B cell (primary cell): Measurements from ENCODE around the gene SSC5D. TPM values are rescaled to one million over a fixed set of nuclear protein-coding genes. Genes with fewer than 3 reads are reported as not detected.

Experiments
- ATAC-seq: fragments of 200-7000 bp; cut with Tn5 transposase; one replicate; pipeline ENCODE4 v1.10.0; 2021; ENCODE audit warnings: low read depth, mild to moderate bottlenecking, moderate number of reproducible peaks, moderate library complexity
- CTCF ChIA-PET: fragments of 350-600 bp; sonication (Branson Sonifier 250); formaldehyde crosslinking; loops from one replicate; lab custom pipeline; 2021; ENCODE audit warnings: antibody characterized with exemption, inconsistent platforms; lab: Charles Lee
- POLR2A ChIA-PET: fragments of 350-600 bp; sonication (Branson Sonifier 250); formaldehyde crosslinking; loops from one replicate; lab custom pipeline; 2021; ENCODE audit warnings: antibody characterized with exemption; lab: Charles Lee
- DNase-seq: peaks from one replicate; pipeline ENCODE4 v3.0.0; 2013
- H2AFZ ChIP-seq: 2 replicates; pipeline ENCODE4 v1.6.1; 2012; ENCODE audit warnings: mild to moderate bottlenecking, low read depth, low read length; ENCODE audit not compliant: insufficient read depth, poor library complexity, severe bottlenecking
- H3K27ac ChIP-seq, 2 donors: 1 replicate in 1 of 2; 2 replicates in 1 of 2; pipeline ENCODE4 v1.5.1; 2012 to 2013; ENCODE audit warnings: low read length in 2 of 2, mild to moderate bottlenecking in 2 of 2, moderate library complexity in 1 of 2
- H3K27me3 ChIP-seq, 4 experiments: fragments of 200-600 bp in 1 of 4; sonication (generic) in 1 of 4; replicated peaks in 1 of 4; 1 replicate in 2 of 4; 2 replicates in 2 of 4; pipeline versions ENCODE4 v1.6.1 to v1.7.0; 2013 to 2016; ENCODE audit warnings: low read length in 3 of 4, mild to moderate bottlenecking in 2 of 4, mixed read lengths in 1 of 4, moderate library complexity in 1 of 4; ENCODE audit not compliant: insufficient read depth in 4 of 4, control insufficient read depth in 3 of 4; ENCODE audit errors: control extremely low read depth in 1 of 4
- H3K36me3 ChIP-seq, 2 experiments: replicated peaks in 1 of 2; 1 replicate in 1 of 2; 2 replicates in 1 of 2; pipeline versions ENCODE4 v1.6.1 to v1.7.1; 2013; ENCODE audit warnings: low read length in 1 of 2; ENCODE audit not compliant: insufficient read depth in 2 of 2, control insufficient read depth in 1 of 2; ENCODE audit errors: control extremely low read depth in 1 of 2, extremely low read depth in 1 of 2
- H3K4me1 ChIP-seq, 2 donors: fragments of 200-600 bp in 1 of 2; sonication (generic) in 1 of 2; 1 replicate in 1 of 2; 2 replicates in 1 of 2; pipeline versions ENCODE4 v1.5.1 to v1.6.1; 2013 to 2017; ENCODE audit warnings: low read length in 2 of 2; ENCODE audit not compliant: control insufficient read depth in 2 of 2, insufficient read depth in 2 of 2
- H3K4me2 ChIP-seq: replicated peaks from 2 replicates; pipeline ENCODE3; 2012; ENCODE audit warnings: mild to moderate bottlenecking, low read depth, low read length; ENCODE audit not compliant: poor library complexity, severe bottlenecking
- H3K4me3 ChIP-seq, 5 experiments: fragments of 200-600 bp in 1 of 5; sonication (generic) in 1 of 5; 1 replicate in 3 of 5; 2 replicates in 2 of 5; pipeline versions ENCODE4 v1.5.1 to v1.7.0; 2011 to 2016; ENCODE audit warnings: low read length in 4 of 5, mild to moderate bottlenecking in 4 of 5, low read depth in 2 of 5, control low read depth in 1 of 5, moderate library complexity in 1 of 5; ENCODE audit not compliant: insufficient read depth in 1 of 5; ENCODE audit errors: control extremely low read depth in 1 of 5, extremely low read depth in 1 of 5
- H3K79me2 ChIP-seq: fragments of 200-600 bp; sonication (generic); one replicate; pipeline ENCODE4 v1.6.0; 2016; ENCODE audit warnings: low read length; ENCODE audit not compliant: control insufficient read depth, insufficient read depth
- H3K9ac ChIP-seq: fragments of 200-600 bp; sonication (generic); 2 replicates; pipeline ENCODE4 v1.6.1; 2017; ENCODE audit warnings: mild to moderate bottlenecking, low read length, moderate library complexity
- H3K9me3 ChIP-seq, 3 donors: one replicate each; pipeline versions ENCODE4 v1.6.1 to v1.7.1; 2013; ENCODE audit warnings: low read length in 2 of 3; ENCODE audit not compliant: control insufficient read depth in 2 of 3, insufficient read depth in 1 of 3; ENCODE audit errors: control extremely low read depth in 1 of 3
- H4K20me1 ChIP-seq: 2 replicates; pipeline ENCODE4 v1.6.0; 2012; ENCODE audit warnings: mild to moderate bottlenecking, low read length; ENCODE audit not compliant: insufficient read depth, control insufficient read depth, poor library complexity, severe bottlenecking
- H3K27ac Mint-ChIP-seq: one replicate; pipeline ENCODE4 v1.8.0; 2021; ENCODE audit warnings: mixed read lengths
- H3K27me3 Mint-ChIP-seq: one replicate; pipeline ENCODE4 v1.8.0; 2021; ENCODE audit warnings: mixed read lengths
- H3K4me1 Mint-ChIP-seq: one replicate; pipeline ENCODE4 v1.8.0; 2021; ENCODE audit warnings: mixed read lengths
- H3K4me3 Mint-ChIP-seq: one replicate; pipeline ENCODE4 v1.8.0; 2021; ENCODE audit warnings: mixed read lengths
- H3K9me3 Mint-ChIP-seq: one replicate; pipeline ENCODE4 v1.8.0; 2022; ENCODE audit warnings: mixed read lengths; ENCODE audit not compliant: insufficient read depth
- EZH2 ChIP-seq: IDR thresholded peaks from 2 replicates; pipeline ENCODE4 v1.6.1; 2012; ENCODE audit warnings: borderline replicate concordance, low read depth, mild to moderate bottlenecking, moderate library complexity, low read length; ENCODE audit not compliant: insufficient read depth, poor library complexity, severe bottlenecking
- WGBS: methylation state at CpG from one replicate; pipeline ENCODE4 v1.1.5; 2013; ENCODE audit warnings: missing lambda C conversion rate; ENCODE audit not compliant: insufficient coverage; 5-methylcytosine and 5-hydroxymethylcytosine counted together
- intact Hi-C: fragments of 100-400 bp; cut with micrococcal nuclease; formaldehyde crosslinking; loops from one replicate; pipeline ENCODE4 v1.10.0; 2022
- polyA plus RNA-seq: library from polyadenylated mRNA; depleted of rRNA; stranded (reverse); fragments of >200 nt; gene quantifications from 2 replicates; pipeline ENCODE4 v1.2.3, GENCODE V29; 2012
- total RNA-seq, 2 donors: library from RNA; stranded (reverse); fragments of 120-200 nt in 1 of 2; gene quantifications; 1 replicate in 1 of 2; 2 replicates in 1 of 2; pipeline versions ENCODE4 v1.2.3 to v1.2.4, GENCODE V29; 2013 to 2022
- TF ChIP-seq, protein P1 (sequence below): fragments of 200-600 bp; IDR thresholded peaks from one replicate; pipeline ENCODE4 v1.8.0; 2022; ENCODE audit warnings: antibody characterized with exemption, mild to moderate bottlenecking

The SSC5D gene
- total and polyA plus RNA-seq, 2 donors (not counting 1 experiment from before 2014, with no cell fraction given) = 0.22 to 0.44 TPM

GRCh38 chr19:55451965-55452748 lies 36.1 kb upstream of the SSC5D start:
- intact Hi-C loops = no loop called here
- peak overlapping the region in 2 of 5 experiments; percentile 28 to 40 for H3K4me3 ChIP-seq
- no peaks in the 10 kb centered on the region for H3K79me2 ChIP-seq
- H2AFZ ChIP-seq = peak overlapping the region; percentile 51
- DNase-seq (peak; percentile 71), ATAC-seq (no peak)
- H3K4me2 ChIP-seq = peak overlapping the region; percentile 81
- ChIA-PET POLR2A (interaction anchor here (0.6 kb wide), 1 partner anchor 136 kb away, joined by 8 read pairs; no protein-coding TSS in a partner anchor), CTCF (interaction anchor here (1.2 kb wide), 1 partner anchor 198 kb away, joined by 6 read pairs; no protein-coding TSS in a partner anchor)
- H3K27ac ChIP-seq = no peak overlapping the region
- H4K20me1 ChIP-seq = no peaks in the 10 kb centered on the region
- Mint-ChIP-seq H3K27me3 (peaks cover 18% of the 10 kb centered on the region), H3K9me3 (no peaks in the 10 kb centered on the region), H3K4me3 (peak overlapping the region; percentile 66), H3K27ac (peak overlapping the region; percentile 59), H3K4me1 (peaks cover 13% of the 10 kb centered on the region)
- H3K36me3 ChIP-seq = peaks cover 0 to 2% of the 10 kb centered on the region in 2 experiments
- TF ChIP-seq, protein P1, sequence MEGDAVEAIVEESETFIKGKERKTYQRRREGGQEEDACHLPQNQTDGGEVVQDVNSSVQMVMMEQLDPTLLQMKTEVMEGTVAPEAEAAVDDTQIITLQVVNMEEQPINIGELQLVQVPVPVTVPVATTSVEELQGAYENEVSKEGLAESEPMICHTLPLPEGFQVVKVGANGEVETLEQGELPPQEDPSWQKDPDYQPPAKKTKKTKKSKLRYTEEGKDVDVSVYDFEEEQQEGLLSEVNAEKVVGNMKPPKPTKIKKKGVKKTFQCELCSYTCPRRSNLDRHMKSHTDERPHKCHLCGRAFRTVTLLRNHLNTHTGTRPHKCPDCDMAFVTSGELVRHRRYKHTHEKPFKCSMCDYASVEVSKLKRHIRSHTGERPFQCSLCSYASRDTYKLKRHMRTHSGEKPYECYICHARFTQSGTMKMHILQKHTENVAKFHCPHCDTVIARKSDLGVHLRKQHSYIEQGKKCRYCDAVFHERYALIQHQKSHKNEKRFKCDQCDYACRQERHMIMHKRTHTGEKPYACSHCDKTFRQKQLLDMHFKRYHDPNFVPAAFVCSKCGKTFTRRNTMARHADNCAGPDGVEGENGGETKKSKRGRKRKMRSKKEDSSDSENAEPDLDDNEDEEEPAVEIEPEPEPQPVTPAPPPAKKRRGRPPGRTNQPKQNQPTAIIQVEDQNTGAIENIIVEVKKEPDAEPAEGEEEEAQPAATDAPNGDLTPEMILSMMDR = no peak
- TF ChIP-seq EZH2 = no peak
- WGBS = 7% methylated on average over 48 of the region's 57 CpGs
- peak overlapping the region; percentile 53 for H3K9ac ChIP-seq
- peaks cover 15 to 17% of the 10 kb centered on the region in 2 donors for H3K4me1 ChIP-seq
- peaks cover 0 to 36% (median 12%) of the 10 kb centered on the region in 4 experiments for H3K27me3 ChIP-seq
- H3K9me3 ChIP-seq = peaks cover 0 to 15% (median 0%) of the 10 kb centered on the region in 3 donors
